Right lobe of liver (tissue), 6 donors: ENCODE results near the gene POU2F1. TPM values are rescaled to one million over a fixed set of nuclear protein-coding genes. Genes with fewer than 3 reads are reported as not detected.
A peak's percentile ranks its signal among the peaks of the same experiment; 100 is the strongest.

Experiments
- ATAC-seq, 4 donors: fragments of 200-7000 bp; cut with Tn5 transposase; one replicate each; pipeline ENCODE4 v1.9.1; 2020; ENCODE audit warnings: mild to moderate bottlenecking in 4 of 4, moderate library complexity in 4 of 4
- DNase-seq, 3 donors: peaks; one replicate each; pipeline ENCODE4 v3.0.0-alpha.2; 2020
- H3K27ac ChIP-seq, 3 donors: fragments of 200-600 bp; one replicate each; pipeline ENCODE4 v1.8.0; 2022
- H3K27me3 ChIP-seq, 2 donors: fragments of 200-600 bp; one replicate each; pipeline ENCODE4 v1.8.0; 2022
- H3K36me3 ChIP-seq, 4 donors: fragments of 200-600 bp; sonication (generic) in 1 of 4; one replicate each; pipeline versions ENCODE4 v1.5.1 to v1.8.0; 2017 to 2022; ENCODE audit warnings: control low read depth in 1 of 4
- H3K4me1 ChIP-seq, 4 donors: fragments of 200-600 bp; sonication (generic) in 1 of 4; one replicate each; pipeline versions ENCODE4 v1.5.1 to v1.8.0; 2017 to 2022; ENCODE audit warnings: control low read depth in 1 of 4
- H3K4me3 ChIP-seq, 3 donors: fragments of 200-600 bp; one replicate each; pipeline ENCODE4 v1.8.0; 2022
- H3K9me3 ChIP-seq, 4 donors: fragments of 200-600 bp; sonication (generic) in 1 of 4; one replicate each; pipeline versions ENCODE4 v1.5.1 to v1.8.0; 2017 to 2022; ENCODE audit warnings: control low read depth in 1 of 4
- CTCF ChIP-seq, 4 donors: fragments of 200-600 bp in 3 of 4; fragments of 450-650 bp in 1 of 4; IDR thresholded peaks; one replicate each; pipeline versions ENCODE4 v1.5.1 to v1.8.0; 2016 to 2022; ENCODE audit warnings: antibody characterized with exemption in 4 of 4, mild to moderate bottlenecking in 2 of 4
- POLR2A ChIP-seq: fragments of 450-650 bp; IDR thresholded peaks from one replicate; pipeline ENCODE4 v1.6.1; 2017; ENCODE audit warnings: antibody characterized with exemption, mild to moderate bottlenecking
- WGBS: methylation state at CpG from one replicate; pipeline ENCODE4 v1.1.6; 2018; ENCODE audit warnings: low coverage, low lambda C conversion rate; ENCODE audit not compliant: insufficient coverage; ENCODE audit errors: missing lambda C conversion rate; 5-methylcytosine and 5-hydroxymethylcytosine counted together
- intact Hi-C, 2 donors: fragments of 100-400 bp; cut with DNase I; formaldehyde crosslinking; loops; one replicate each; pipeline versions ENCODE4 v1.11.2 to v1.14.1; 2022
- total RNA-seq, 6 experiments: library from RNA; depleted of rRNA in 2 of 6; stranded (reverse); fragments of >200 nt in 2 of 6; fragmentation: NEBNext Ultra II Directional in 3 of 6; extraction: Animal tissue kit (Norgen Biotek cat#: 25700) in 3 of 6; gene quantifications; one replicate each; pipeline versions ENCODE4 v1.1.0 to v1.2.4, GENCODE V29; 2016 to 2023
- donor health status: DM: no; HTN: yes; CAD: no.
- donor health status: DM: no; HTN: no; CAD: no.
- donor health status: DM: no; HTN: no; CAD: no.
- donor health status: DM: no; HTN: yes; CAD: no.
- donor health status: DM: no; HTN: yes; CAD: no.

The POU2F1 gene
- total RNA-seq, 6 experiments from 2014 or later, result 4.8 to 10.3 (median 6.2) TPM

- peaks cover 0 to 15% (median 0%) of the 10 kb centered on the region in 4 donors for H3K4me1 ChIP-seq
- no peak for TF ChIP-seq CTCF (IDR thresholded peaks at IDR 0.05)
- TF ChIP-seq POLR2A, result no peak
- H3K27ac ChIP-seq, result peak overlapping the region in 2 of 3 donors; percentile 27 to 62
- H3K4me3 ChIP-seq, result no peak overlapping the region
- peaks cover 0 to 11% (median 0%) of the 10 kb centered on the region in 4 donors for H3K36me3 ChIP-seq
- H3K27me3 ChIP-seq, result no peaks in the 10 kb centered on the region
- 46% methylated on average over 6 of the region's 7 CpGs for WGBS
- DNase-seq (no peak), ATAC-seq (peak; percentile 77 to 91 (median 89))
- H3K9me3 ChIP-seq, result no peaks in the 10 kb centered on the region
- intact Hi-C loops, result no loop called here
Observed at GRCh38 chr1:167387251-167387910, 166.7 kb downstream of the POU2F1 start.

GRCh38 chr1:167388976-167389375 is 168.3 kb downstream of the POU2F1 start:
- no peak overlapping the region for H3K4me3 ChIP-seq
- intact Hi-C loops, result no loop called here
- DNase-seq, result no peak
- no peaks in the 10 kb centered on the region for H3K9me3 ChIP-seq
- peaks cover 0 to 9% (median 0%) of the 10 kb centered on the region in 4 donors for H3K36me3 ChIP-seq
- no peaks in the 10 kb centered on the region for H3K27me3 ChIP-seq
- ATAC-seq, result no peak
- WGBS, result 100% methylated on average over 1 of the region's 1 CpG
- peaks cover 0 to 18% (median 0%) of the 10 kb centered on the region in 4 donors for H3K4me1 ChIP-seq
- TF ChIP-seq CTCF (IDR thresholded peaks at IDR 0.05), result no peak
- no peak for TF ChIP-seq POLR2A
- no peak overlapping the region for H3K27ac ChIP-seq

GRCh38 chr1:167392200-167392696 is 171.6 kb downstream of the POU2F1 start:
- no peaks in the 10 kb centered on the region for H3K27me3 ChIP-seq
- 100% methylated on average over 7 of the region's 7 CpGs for WGBS
- H3K4me3 ChIP-seq, result no peak overlapping the region
- H3K4me1 ChIP-seq, result peaks cover 0 to 13% (median 0%) of the 10 kb centered on the region in 4 donors
- DNase-seq (no peak), ATAC-seq (no peak)
- peaks cover 0 to 7% (median 3%) of the 10 kb centered on the region in 4 donors for H3K36me3 ChIP-seq
- intact Hi-C loops, result no loop called here
- H3K27ac ChIP-seq, result no peak overlapping the region
- TF ChIP-seq POLR2A (no peak), CTCF (IDR thresholded peaks at IDR 0.05) (no peak)
- H3K9me3 ChIP-seq, result no peaks in the 10 kb centered on the region

DNA sequence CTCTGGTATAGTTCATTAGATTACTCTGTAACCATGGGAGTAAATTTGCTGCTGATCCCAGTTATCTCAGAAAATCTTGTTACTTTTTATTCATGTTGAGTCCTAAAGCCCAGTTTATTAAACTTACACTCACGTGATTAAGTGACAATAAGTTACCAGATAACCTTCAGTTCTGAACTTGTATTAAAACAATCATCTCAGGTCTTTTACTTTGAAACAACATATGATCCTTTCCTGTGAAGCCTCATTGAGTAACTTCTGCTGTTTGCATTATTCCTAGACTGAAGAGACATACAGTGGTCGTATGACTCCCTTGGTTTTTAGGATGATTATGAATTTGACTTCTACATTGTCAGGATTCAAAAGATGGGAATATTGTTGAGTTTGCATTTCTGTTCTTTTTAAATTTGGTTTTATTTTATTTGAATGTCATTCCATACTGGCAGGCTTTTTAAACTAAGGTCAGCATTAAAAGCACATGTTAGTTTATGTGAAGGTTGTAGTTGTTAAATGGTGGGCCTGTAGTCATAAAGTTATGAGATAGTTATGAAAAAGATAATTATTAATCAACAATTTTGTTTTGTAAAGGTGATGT is 179.8 kb downstream of the POU2F1 start:
- 60% methylated on average over 2 of the region's 2 CpGs for WGBS
- Histone ChIP-seq H3K27ac (no peak overlapping the region), H3K27me3 (no peaks in the 10 kb centered on the region), H3K9me3 (no peaks in the 10 kb centered on the region), H3K4me3 (no peak overlapping the region), H3K36me3 (peaks cover 0 to 33% (median 0%) of the 10 kb centered on the region in 4 donors), H3K4me1 (no peaks in the 10 kb centered on the region)
- TF ChIP-seq CTCF (IDR thresholded peaks at IDR 0.05) (no peak), POLR2A (no peak)
- no peak for DNase-seq
- no peak for ATAC-seq
- intact Hi-C loops, result no loop called here
